GM12891 (cell line): ENCODE results near the gene OPCML.

Experiments used
- DNase-seq: peaks from one replicate; pipeline ENCODE4 v3.0.0; 2011; ENCODE audit warnings: low spot score; ENCODE audit not compliant: insufficient read length
- FAIRE-seq: peaks from 2 replicates; lab custom pipeline; 2011; peaks lifted over from hg19 to GRCh38; lab: Jason Lieb, UNC
- PAX5 ChIP-seq: IDR thresholded peaks from 2 replicates; pipeline ENCODE4 v1.6.1; 2011; ENCODE audit warnings: low read length, moderate library complexity, mild to moderate bottlenecking; ENCODE audit not compliant: insufficient read depth, severe bottlenecking
- POLR2A ChIP-seq: IDR thresholded peaks from 2 replicates; pipeline ENCODE4 v1.6.1; 2011; ENCODE audit warnings: low read depth, low read length, control low read depth
- POLR2AphosphoS5 ChIP-seq: IDR thresholded peaks from 2 replicates; pipeline ENCODE4 v1.6.1; 2011; ENCODE audit warnings: low read depth, low read length, control low read depth
- POU2F2 ChIP-seq: IDR thresholded peaks from 2 replicates; pipeline ENCODE4 v1.6.1; 2011; ENCODE audit warnings: low read depth, mild to moderate bottlenecking, control low read depth, low read length, moderate library complexity
- SPI1 ChIP-seq: IDR thresholded peaks from 2 replicates; pipeline ENCODE4 v1.6.1; 2011; ENCODE audit warnings: low read depth, low read length, control low read depth
- TAF1 ChIP-seq: IDR thresholded peaks from 2 replicates; pipeline ENCODE4 v1.6.1; 2011; ENCODE audit warnings: low read depth, low read length, control low read depth

The OPCML gene

DNA sequence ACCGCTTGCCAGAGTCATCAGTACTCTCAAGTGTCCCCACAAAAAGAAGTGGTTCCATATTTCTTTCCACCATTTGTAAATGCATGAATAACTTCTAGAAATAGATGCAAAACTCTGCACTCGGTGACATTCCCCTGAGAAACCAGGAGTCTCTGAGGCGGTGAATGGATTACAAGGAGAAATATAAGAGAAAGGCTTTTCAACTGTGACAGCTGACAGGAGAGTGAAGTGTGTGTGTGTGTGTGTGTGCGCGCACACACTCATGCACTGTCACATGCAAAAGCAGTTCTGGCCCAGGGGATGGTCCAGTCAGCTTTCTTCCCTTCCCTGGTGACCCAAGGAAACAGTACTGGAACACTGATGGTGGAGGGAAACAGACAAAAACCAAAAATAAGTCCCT lies 710.0 kb downstream of the OPCML start:
- DNase-seq (no peak), FAIRE-seq (no peak)
- TF ChIP-seq POU2F2 (no peak), SPI1 (no peak), POLR2AphosphoS5 (no peak), POLR2A (no peak), PAX5 (no peak), TAF1 (no peak)

GRCh38 chr11:132821499-132821898 lies 710.8 kb downstream of the OPCML start:
- FAIRE-seq (no peak), DNase-seq (no peak)
- TF ChIP-seq SPI1, result no peak
- no peak for TF ChIP-seq PAX5
- TF ChIP-seq POLR2AphosphoS5, result no peak
- TF ChIP-seq TAF1, result no peak

DNA sequence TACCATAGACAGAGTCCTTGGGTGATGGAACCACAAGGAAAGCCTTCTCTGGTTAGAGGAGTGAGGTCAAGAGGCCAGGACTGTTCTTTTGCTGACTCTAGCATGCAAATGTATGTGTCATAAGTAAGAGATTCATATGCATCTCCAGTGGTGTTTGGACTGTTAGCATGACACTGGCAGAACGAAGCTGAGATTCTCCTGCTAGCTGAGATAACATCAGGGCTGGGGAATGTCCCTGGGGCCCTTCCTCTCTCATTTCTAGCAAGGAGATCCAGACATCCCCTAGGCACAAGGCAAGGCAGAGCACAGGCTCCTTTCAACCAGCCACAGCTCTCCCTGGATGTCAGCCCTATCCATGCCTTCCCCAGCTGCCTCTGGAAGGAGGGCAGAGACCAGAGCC lies 711.3 kb downstream of the OPCML start:
- no peak for DNase-seq
- no peak for FAIRE-seq
- TF ChIP-seq POLR2A, result no peak
- TF ChIP-seq SPI1, result no peak
- TF ChIP-seq POU2F2, result no peak
- no peak for TF ChIP-seq PAX5
- no peak for TF ChIP-seq TAF1
- TF ChIP-seq POLR2AphosphoS5, result no peak

DNA sequence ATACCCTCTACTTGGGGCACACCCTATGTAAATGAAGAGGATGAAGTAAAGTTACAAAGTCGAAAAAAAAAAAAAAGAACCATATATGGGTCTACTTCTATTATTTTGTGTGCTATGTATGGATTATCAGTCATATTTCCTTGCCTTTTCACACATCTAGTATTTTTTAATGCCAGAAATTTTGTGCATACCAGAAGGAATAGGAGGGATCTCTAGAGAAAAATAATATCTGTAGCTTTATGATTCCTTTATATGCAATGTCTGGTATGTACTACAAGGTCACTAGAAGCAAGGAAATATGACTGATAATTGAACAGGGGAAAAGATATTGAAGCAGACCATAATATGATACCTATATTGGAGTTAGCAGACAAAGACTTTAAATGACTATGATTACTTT lies 713.4 kb downstream of the OPCML start:
- DNase-seq (no peak), FAIRE-seq (no peak)
- TF ChIP-seq POLR2A, result no peak
- TF ChIP-seq PAX5, result no peak
- no peak for TF ChIP-seq SPI1
- TF ChIP-seq TAF1, result no peak
- TF ChIP-seq POU2F2, result no peak
- TF ChIP-seq POLR2AphosphoS5, result no peak

GRCh38 chr11:132817387-132817786 lies 714.9 kb downstream of the OPCML start:
- FAIRE-seq (no peak), DNase-seq (no peak)
- TF ChIP-seq SPI1, result no peak

DNA sequence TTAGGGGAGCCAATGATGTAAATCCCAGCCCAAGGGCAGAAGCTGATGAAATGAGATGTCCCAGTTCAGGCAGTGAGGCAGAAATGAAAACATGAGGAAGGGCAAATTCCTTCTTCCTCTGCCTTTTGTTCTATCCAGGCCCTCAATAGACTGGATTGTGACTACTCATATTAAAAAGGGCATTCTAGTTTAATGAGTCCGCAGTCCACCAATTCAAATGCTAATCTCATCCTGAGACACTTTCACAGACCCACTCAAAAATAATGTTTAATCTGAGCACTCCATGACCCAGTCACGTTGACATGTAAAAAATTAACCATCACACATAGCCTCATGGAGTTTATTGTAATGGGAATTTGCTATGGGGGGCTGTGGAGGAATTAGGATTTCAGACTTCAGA lies 717.9 kb downstream of the OPCML start:
- DNase-seq (no peak), FAIRE-seq (no peak)

GRCh38 chr11:132811649-132812048 lies 720.7 kb downstream of the OPCML start:
- TF ChIP-seq PAX5 (no peak), POLR2A (no peak), TAF1 (no peak), SPI1 (no peak), POLR2AphosphoS5 (no peak), POU2F2 (no peak)
- DNase-seq (no peak), FAIRE-seq (no peak)

More for the DNA sequence above, 717.9 kb downstream of the OPCML start:
- no peak for TF ChIP-seq SPI1
- TF ChIP-seq POLR2AphosphoS5, result no peak
- no peak for TF ChIP-seq TAF1
- no peak for TF ChIP-seq POU2F2
- TF ChIP-seq POLR2A, result no peak
- no peak for TF ChIP-seq PAX5

DNA sequence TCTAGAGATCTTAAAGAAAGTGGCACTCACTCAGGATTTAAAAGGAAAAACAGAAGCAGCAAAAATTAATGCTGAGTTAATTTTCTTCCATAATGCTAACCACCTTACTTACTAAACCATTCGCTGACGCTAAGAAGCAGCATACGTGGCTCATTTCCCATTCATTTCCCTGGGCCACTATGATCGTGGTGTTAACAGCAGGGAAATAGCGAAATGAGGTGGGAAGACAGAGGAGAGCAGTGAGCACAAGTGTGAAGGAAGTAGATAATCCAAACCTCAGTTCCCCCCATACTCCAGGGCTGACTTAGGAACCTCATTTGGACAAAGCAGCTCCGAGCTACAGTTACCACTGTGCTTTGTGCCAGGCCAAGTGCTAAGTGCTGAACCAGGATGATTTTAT lies 723.2 kb downstream of the OPCML start:
- DNase-seq (no peak), FAIRE-seq (no peak)
- no peak for TF ChIP-seq POLR2AphosphoS5
- TF ChIP-seq TAF1, result no peak
- no peak for TF ChIP-seq POU2F2
- TF ChIP-seq PAX5, result no peak
- TF ChIP-seq SPI1, result no peak
- TF ChIP-seq POLR2A, result no peak

- TF ChIP-seq PAX5 (no peak), TAF1 (no peak), POU2F2 (no peak), POLR2A (no peak), POLR2AphosphoS5 (no peak), SPI1 (no peak)
- no peak for FAIRE-seq
- no peak for DNase-seq
These were observed 728.0 kb downstream of the OPCML start for GRCh38 chr11:132804258-132804657.

DNA sequence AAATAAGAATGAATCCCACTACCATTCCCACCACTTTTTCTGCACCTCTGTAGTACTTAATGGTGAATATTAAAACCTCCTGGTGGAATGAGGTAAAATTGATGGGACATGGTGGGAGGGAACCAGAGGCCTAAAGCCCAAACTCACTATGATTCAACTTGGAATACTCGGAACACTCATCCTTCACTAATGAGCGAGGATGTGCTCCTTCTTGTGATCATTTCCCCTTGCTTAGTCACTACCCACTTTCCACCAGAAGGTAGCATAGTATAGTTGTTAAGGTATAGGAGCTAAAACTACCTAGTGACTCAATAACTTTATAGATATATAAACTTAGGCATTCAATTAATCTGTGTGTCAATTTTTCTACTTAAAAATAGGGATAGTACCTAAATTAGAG lies 728.9 kb downstream of the OPCML start:
- DNase-seq (no peak), FAIRE-seq (no peak)

More for the DNA sequence above, 728.9 kb downstream of the OPCML start:
- TF ChIP-seq POU2F2 (no peak), TAF1 (no peak), SPI1 (no peak), POLR2AphosphoS5 (no peak), POLR2A (no peak), PAX5 (no peak)
